HG03439 (cell line): ENCODE measurements around the gene CYTH2.
"Not testable (repeated sequence)": the region's sequence is repeated elsewhere in the genome, so short reads cannot be mapped to it uniquely, and the experiment has no call there.

Experiments
- ATAC-seq: cut with Tn5 transposase; IDR thresholded peaks from one replicate; pipeline ENCODE4 v1.9.1; 2021; ENCODE audit warnings: mild to moderate bottlenecking, moderate library complexity; ENCODE audit not compliant: unreplicated experiment

The CYTH2 gene

DNA sequence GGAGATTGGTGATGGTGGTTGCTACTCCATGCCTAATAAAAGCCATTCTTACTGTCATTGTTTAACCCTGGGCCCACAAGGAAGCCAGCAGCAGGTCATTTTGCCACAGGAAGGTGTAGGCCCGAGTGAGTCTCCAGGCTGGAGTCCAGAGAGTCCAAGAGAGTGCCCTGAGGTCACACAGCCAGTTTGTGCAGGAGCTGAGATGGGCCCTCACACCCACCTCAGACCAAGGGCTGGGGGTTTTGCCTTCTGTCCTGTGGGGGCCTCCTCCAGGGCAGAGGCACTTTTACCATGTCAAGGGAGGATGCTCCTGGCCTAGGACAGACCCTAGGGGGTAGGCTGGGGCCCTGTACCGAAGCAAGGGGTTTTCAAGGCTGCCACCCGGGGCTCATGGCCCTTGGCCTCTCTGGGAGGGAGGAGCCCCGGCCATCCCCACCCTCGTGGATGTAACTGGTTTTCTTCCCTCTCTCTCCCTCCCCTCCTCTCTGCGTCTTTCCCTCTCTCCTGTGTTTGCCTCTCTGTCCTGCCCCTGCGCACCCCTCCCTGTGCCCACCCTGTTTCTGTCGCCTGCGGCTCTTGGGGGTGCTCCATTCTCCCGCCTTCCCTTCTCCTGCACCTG lies 8.0 kb downstream of the CYTH2 start:
- no peak for ATAC-seq

DNA sequence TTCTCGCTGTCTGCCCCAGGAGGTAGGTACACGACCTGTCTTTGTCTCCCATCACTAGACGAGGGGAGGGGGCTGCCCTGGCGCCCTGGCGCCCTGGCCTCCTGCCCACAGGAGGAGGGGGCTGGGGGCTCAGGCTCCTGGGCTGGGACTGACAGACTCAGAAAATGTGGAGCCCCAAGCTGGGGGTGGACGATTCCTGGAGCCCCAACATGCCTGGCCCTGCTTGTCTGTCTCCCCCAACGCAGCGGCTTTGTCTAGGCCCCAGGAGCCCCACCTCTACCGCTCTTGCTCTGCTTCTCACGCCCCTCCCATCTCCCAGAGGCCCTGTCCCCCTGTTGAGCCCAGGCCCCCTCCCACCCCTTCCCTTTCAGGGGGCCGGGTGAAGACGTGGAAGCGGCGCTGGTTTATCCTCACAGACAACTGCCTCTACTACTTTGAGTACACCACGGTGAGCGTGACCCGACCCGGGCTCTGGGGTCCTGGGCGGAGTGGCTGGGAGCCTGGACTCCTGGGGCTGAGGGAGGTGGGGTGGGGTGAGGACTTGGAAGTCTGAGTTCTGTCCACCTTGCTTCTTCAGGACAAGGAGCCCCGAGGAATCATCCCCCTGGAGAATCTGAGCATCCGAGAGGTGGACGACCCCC lies 8.6 kb downstream of the CYTH2 start:
- no peak for ATAC-seq

DNA sequence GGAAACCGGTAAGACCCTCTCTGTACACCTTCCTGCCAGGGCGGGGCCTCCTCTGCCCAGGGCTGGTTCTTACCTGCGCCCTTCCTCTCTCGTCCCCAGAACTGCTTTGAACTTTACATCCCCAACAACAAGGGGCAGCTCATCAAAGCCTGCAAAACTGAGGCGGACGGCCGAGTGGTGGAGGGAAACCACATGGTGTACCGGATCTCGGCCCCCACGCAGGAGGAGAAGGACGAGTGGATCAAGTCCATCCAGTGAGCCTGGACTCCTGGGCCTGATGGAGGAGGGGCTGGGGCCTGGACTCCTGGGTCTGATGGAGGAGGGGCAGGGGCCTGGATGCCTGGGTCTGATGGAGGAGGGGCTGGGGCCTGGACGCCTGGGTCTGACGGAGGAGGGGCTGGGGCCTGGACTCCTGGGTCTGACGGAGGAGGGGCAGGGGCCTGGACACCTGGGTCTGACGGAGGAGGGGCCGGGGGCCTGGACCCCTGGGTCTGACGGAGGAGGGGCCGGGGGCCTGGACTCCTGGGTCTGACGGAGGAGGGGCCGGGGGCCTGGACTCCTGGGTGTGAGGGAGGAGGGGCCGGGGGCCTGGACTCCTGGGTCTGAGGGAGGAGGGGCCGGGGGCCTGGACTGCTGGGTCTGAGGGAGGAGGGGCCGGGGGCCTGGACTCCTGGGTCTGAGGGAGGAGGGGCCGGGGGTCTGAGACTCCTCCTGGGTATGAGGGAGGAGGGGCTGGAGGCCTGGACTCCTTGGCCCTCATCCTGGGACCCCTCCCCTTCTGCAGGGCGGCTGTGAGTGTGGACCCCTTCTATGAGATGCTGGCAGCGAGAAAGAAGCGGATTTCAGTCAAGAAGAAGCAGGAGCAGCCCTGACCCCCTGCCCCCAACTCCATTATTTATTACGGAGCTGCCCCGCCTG lies 9.4 kb downstream of the CYTH2 start:
- ATAC-seq, result no peak

DNA sequence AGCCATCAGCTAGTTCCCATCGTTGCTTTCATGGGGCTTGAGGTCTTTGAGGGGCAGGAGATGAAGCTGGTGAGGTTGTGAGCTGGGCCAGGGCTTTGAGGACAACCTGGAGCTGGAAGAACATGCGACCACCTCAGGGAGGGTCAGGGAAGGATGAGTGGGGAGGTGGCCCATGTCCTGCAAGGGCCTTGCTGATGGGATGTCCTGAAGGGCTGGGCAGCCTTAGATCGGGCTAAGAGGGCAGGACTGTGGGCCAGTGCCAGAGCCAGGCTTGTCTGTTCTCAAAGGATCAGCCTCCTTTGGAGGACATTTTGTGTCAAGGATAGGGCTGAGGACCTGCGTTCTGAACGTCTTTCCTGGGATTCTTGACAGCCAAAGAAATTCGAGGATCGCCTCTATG lies 10.5 kb downstream of the CYTH2 start:
- ATAC-seq, result no peak

DNA sequence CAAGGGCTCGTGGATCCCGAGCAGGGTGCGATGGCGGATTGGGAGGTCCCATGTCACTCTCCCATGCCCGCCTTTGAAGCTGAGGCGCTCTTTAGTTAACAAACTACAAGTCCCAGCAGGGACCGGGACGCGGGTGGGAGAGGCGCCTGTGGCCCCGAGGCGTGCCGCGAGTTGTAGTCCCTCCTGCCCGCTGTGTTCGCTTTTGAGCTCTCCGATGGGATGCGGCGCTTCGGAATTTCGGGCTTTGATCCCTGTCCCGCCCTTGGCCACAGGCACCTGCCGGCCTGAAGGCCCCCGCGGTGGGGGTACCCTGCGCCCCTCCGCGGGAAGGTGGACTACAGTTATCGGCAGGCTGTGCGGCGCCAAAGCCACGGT lies 11.0 kb downstream of the CYTH2 start:
- ATAC-seq, result no peak

DNA sequence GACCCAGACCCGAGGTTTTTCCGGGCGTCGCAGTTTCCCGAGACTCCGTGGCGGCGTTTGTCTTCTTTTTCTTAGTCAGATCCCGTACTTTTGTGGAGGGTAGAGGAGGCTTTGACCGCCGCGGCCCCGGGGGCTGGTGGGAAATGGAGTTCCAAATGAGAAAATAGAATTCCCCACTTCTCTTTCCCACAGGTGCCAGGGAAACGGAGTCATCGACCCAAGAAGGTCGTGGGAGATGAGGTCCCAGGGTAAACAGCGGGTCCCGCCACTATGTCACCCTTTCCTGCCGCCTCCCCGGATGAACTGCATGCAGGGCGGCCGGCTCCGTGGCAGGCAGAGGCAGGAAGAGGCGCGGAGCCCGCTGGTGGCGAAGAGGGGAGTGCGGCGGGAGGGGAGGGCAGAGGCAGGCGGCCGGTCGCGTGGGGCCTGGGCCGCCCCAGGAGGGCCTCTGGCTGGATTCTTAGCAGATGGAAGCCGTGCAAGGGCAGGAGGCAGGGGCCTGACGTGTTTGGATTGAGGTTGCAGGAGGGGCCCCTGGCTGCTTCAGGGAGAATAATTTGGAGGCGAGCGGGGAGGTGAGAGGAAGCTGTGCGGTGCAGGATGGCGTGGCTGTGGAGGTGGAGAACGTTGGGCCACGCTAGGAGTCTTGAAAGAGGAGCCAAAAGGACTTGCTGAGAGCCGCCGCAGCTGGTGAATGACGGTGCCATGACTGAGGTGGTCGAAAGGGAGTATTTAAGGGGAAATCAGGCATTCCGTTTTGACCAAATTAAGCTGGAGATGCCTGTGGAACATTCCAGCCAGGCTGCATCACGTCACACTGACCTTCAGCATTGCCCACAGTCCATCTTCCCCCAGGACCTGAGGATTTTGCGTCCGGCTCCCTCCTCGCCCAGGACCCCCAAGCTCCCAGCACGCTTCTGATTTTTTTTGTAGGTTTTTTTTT lies 11.7 kb downstream of the CYTH2 start:
- ATAC-seq, result no peak

DNA sequence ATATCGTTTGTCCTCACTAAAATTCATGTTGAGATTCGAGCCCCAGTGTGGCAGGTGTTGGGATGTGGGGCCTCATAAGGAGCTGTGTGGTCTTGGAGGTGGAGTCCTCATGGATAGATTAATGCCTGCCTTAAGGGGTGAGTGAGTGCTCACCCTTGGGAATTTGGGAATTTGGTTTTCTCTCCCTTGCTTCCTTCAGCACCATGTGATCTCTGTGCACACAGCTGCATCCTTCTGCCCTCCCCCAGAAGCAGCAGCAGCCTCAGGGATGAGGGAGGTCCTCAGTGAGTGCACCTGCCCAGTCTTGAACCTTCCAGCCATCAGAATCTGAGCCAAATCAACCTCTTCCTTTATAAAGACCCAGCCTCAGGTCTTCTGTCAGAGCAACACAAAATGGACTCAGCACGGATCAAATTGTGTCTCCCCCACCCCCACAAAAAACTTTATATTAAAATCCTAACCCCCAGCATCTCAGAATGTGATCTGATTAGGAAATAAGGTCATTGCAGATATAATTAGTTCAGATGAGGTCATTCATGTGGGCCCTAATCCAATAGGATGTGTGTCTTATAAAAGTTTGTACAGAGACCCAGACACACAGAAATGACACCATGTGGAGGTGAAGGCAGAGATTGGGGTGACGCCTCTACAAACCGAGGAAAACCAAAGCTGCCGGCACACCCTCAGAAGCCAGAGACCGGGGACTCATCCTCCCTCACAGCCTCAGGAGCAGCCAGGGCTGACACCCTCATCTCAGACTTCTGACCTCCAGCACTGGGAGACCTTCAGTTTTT lies 12.9 kb downstream of the CYTH2 start:
- ATAC-seq, result no peak

DNA sequence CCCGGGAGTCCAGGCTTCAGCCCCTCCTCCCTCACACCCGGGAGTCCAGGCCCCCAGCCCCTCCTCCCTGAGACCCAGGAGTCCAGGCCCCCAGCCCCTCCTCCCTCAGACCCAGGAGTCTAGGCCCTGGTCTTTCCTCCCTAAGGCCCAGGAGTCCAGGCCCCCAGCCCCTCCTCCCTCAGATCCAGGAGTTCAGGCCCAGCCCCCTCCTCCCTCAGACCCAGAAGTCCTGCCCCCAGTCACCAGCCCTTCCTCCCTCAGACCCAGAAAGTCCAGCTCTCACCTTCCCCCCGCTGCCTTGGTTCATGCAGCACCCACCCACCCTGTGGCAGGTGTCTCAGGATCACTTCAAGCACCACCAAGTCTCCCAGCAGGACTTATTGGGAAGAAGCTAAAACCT lies 14.1 kb downstream of the CYTH2 start:
- no peak for ATAC-seq

DNA sequence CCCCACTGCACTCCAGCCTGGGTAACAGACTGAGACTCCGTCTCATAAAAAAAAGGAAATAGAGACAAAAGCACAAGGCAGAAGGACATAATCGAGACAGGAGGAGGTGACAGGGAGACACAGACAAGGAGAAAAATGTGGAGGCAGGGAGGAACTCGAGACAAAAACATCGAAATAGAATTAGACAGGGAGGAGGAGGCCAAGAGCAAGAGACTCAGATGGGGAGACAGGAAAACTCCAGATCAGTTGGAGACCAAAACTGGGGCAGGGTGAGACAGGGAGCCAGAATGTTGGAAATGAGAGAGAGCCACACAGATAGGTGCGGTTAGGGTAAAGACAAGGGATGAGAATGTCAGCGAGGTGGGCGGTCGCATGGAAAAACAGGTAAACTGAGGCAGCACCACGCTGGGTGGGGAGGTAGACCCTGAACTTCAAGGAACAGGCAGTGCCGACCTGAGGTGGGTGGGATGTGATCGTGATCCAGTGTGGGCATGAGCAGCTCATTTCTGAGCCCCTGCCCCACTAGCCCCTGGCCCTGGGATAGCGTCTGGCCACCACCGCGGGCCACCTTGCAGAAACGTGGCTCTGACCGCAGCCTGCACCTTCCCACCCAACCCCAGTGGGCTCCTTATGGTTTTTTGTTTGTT lies 15.2 kb downstream of the CYTH2 start:
- no peak for ATAC-seq

DNA sequence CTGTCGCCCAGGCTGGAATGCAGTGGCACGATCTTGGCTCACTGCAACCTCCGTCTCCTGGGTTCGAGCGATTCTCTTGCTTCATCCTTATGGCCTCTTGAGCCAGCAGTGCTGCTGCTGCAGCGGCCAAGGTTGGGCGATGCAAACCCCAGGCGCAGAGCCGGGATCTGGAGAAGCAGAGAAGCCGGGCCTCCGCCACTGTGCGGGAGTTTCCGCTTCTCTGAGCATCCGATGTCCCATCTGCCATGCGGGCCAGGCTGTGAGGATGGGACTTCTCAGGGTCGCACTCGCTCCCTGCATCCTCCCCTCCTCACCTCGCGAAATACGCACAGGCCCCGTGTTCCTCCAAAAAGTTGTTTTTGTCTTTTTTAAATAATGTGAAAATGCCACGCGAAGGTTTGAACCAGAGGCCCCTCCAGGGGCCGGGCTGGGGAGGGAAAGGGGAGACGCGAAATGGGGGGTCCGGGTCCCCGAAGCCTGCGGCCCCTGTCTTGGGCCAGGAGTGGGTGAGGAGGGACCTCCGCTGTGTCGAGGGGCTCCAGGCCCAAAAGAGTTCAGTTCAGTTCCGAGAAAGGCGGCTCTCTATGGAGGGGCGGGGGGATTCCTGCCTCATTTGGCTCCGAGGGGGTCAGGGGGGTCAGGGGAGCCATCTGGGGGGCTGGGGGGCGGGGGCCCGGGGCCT lies 15.9 kb downstream of the CYTH2 start:
- no peak for ATAC-seq

DNA sequence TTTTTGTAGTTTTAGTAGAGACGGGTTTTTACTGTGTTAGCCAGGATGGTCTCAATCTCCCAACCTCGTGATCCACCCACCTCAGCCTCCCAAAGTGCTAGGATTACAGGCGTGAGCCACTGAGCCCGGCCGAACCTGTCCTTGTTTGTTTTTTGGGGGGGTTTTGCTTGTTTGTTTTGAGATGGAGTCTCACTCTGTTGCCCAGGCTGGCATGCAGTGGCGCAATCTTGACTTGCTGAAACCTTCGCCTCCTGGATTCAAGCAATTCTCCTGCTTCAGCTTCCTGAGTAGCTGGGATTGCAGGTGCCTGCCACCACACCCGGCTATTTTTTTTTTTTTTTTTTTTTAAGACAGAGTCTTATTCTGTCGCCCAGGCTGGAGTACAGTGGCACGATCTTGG lies 17.5 kb downstream of the CYTH2 start:
- ATAC-seq, result not testable (repeated sequence)

DNA sequence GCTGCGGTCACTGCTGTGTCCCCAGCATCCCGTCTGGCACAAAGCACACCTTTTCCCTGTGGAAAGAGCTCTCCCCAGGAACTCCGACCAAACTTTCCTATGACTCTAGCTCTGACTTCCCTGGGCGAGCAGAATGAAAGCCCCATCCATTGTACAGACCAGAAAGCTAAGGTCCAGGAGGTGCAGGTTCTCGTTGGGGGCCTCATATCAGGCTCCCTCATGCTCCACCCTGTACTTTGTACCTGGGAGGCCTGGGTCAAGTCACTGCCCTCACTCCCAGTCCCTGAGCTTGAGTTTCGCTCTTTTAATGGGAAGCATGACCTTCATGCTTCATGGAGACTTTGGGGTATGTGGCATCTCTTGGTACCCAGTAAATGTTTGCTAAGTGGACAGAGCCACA lies 18.4 kb downstream of the CYTH2 start:
- ATAC-seq, result no peak

DNA sequence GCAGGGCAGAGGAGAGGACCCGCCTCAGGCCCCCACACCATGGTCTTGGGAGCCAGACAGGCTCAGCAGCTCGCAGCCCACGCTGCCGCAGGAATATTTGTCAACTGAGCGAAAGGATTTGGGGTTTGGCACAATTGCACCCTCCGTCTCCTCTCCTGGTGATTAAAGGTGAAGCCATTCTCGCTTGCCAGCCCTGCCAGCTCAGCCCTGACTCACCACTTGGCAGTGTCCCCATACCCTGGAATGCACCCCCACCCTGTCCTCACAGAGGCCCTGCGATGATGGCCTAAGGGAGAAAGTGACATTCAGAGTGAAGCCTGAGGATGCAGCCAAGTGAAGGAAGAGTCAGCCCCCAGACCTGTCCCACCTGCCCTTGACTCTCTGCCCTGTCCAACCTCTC lies 18.8 kb downstream of the CYTH2 start:
- no peak for ATAC-seq

DNA sequence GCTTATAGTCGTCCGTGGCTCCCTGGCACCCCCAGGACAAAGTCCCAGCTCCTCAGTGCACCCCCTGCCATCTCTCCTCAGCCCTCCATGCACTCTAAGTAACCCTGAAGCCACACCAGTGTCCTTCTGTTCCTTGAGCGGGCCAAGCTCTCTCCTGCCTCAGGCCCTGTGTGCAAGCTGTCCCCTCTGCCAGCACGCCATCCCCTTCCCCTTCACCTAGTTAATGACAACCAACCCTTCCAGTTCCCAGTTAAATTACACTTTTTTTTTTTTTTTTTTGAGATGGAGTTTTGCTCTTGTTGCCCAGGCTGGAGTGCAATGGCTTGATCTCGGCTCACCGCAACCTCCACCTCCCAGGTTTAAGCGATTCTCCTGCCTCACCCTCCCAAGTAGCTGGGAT lies 19.3 kb downstream of the CYTH2 start:
- ATAC-seq, result not testable (repeated sequence)

DNA sequence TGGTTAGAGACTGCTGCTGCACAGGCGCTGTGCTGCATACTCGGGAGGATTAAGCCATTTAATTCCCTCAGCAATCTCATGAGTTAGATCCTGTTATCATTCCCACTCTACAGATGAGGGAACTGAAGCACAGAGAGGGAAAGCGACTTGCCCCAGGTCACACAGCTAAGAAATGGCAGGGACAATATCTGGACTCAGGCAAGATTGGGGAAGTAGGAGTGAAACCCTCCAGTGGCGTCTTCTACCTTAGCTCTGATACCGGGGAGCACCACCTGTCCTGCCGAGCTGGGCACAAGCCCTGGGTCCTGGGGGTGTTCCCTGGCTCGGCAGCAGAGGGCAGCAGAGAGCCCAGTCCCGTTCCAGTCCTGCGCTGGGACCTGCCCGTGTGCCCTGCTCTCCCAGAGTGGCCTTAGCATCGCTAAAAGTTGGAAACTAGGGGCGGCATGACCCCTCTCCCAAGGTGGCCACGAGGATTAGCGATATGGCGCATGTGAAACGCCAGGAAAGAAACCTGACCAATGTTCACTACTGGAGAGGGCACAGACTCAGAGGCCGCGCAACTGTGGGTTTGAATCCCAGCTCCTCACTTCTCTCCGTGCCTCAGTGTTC lies 20.5 kb downstream of the CYTH2 start:
- ATAC-seq, result no peak

DNA sequence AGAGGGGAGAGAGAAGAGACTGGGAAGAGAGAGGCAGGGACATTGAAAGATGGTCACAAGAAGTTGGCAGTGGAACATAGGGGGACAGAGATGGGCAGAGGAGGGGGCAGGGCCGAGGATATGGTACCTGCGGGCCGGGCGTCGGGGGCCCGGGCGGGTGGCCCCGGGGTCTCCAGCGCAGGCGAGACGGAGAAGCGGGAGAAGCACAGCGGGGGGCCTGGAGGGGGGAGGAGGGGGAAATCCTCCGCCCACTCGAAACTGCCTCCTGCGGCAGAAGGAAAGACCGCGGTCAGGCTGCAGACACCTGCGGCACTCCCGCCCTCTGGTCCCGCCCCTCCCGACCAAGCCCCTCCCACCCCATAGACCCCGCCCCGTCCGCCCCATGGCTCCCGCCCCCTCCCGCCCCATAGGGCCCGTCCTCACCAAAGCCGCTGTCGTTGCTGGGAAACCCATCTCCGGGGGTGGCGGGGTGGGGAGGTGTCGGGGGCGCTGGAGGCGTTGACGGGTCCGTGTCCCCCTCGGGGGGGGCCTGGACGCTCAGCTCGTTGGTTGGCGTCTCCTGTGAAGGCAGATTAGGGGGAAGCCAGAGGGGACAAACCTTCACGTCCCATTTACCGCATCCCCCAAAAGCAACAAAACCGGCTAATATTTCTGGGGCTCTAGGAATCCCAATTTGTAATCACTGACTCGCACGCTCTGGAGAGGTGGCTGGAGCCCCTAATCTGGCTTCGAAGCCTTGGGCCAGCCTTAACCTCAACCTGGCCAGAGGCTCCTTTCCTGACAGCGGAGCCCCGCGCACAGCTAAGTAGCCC lies 22.0 kb downstream of the CYTH2 start:
- no peak for ATAC-seq

DNA sequence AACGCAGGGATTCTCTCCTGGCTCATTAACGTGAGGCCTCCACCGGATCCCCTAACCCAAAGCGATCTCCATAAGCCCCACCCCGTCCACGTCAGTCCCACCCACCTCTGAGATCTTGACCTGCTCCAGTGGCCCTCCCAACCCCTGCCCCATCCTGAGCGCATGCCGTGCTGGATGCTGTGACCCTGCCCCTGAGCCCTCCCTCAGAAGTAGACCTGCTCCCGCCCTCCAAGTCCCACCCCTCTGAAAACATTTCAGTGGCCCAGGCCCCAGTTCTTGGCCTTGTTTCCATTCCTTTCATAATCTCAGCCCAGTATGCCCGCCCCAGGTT lies 22.6 kb downstream of the CYTH2 start:
- no peak for ATAC-seq
